Endothelial cell (in vitro differentiated cells): Measurements from ENCODE around the gene RABGEF1. TPM values are rescaled to one million over a fixed set of nuclear protein-coding genes. Genes with fewer than 3 reads are reported as not detected.
"Not testable (repeated sequence)": the region's sequence is repeated elsewhere in the genome, so short reads cannot be mapped to it uniquely, and the experiment has no call there.

Experiments
- DNase-seq: peaks from one replicate; pipeline ENCODE4 v3.0.0; 2021; ENCODE audit warnings: low spot score
- H3K27ac Mint-ChIP-seq: one replicate; pipeline ENCODE4 v1.8.0; 2021; ENCODE audit warnings: mixed read lengths, inconsistent platforms; ENCODE audit not compliant: unreplicated experiment
- H3K27me3 Mint-ChIP-seq: one replicate; pipeline ENCODE4 v1.8.0; 2021; ENCODE audit warnings: mild to moderate bottlenecking, moderate library complexity, mixed read lengths, inconsistent platforms; ENCODE audit not compliant: unreplicated experiment
- H3K36me3 Mint-ChIP-seq: one replicate; pipeline ENCODE4 v1.8.0; 2021; ENCODE audit warnings: mild to moderate bottlenecking, low read depth, mixed read lengths, inconsistent platforms; ENCODE audit not compliant: unreplicated experiment
- H3K4me1 Mint-ChIP-seq: one replicate; pipeline ENCODE4 v1.8.0; 2021; ENCODE audit warnings: mild to moderate bottlenecking, mixed read lengths, inconsistent platforms; ENCODE audit not compliant: unreplicated experiment
- H3K4me3 Mint-ChIP-seq: one replicate; pipeline ENCODE4 v1.8.0; 2021; ENCODE audit warnings: mild to moderate bottlenecking, mixed read lengths, inconsistent platforms; ENCODE audit not compliant: unreplicated experiment
- H3K9me3 Mint-ChIP-seq: one replicate; pipeline ENCODE4 v1.8.0; 2021; ENCODE audit warnings: mixed read lengths, inconsistent platforms; ENCODE audit not compliant: unreplicated experiment
- CTCF ChIP-seq: fragments of 200-600 bp; sonication (generic); IDR thresholded peaks from one replicate; pipeline ENCODE4 v1.5.0; 2021; ENCODE audit warnings: antibody characterized with exemption; ENCODE audit not compliant: unreplicated experiment
- long read RNA-seq: library from polyadenylated mRNA; unstranded; transcript quantifications from one replicate; pipeline ENCODE4 v2.0.0, GENCODE V29; 2020; ENCODE audit not compliant: unreplicated experiment
- total RNA-seq: library from RNA; stranded (reverse); fragmentation: NEBNext Ultra II Directional; extraction: Animal tissue kit (Norgen Biotek cat#: 25700); gene quantifications from one replicate; pipeline ENCODE4 v1.2.1, GENCODE V29; 2021; ENCODE audit not compliant: unreplicated experiment

Gene RABGEF1
- 19.2 TPM for total RNA-seq
- long read RNA-seq, partial matches to known transcripts = 0 of 9 reads
- long read RNA-seq, other reads (novel, unspliced or antisense) = 7 of 9 reads

GRCh38 chr7:66740302-66740979 lies at the start of gene RABGEF1:
Gene RABGEF1 (plus strand): TSS chr7:66740733. CDS start chr7:66771900, 31,167 bp downstream.
- Mint-ChIP-seq H3K27me3 (peaks cover 13% of the 10 kb centered on the region), H3K4me1 (peaks cover 7% of the 10 kb centered on the region), H3K4me3 (peak within 1 kb of the TSS; percentile 94), H3K36me3 (peaks cover 14% of the 10 kb centered on the region), H3K9me3 (peaks cover 6% of the 10 kb centered on the region), H3K27ac (peak within 1 kb of the TSS; percentile 92)
- peak; percentile 96 for DNase-seq
- TF ChIP-seq CTCF = no peak

GRCh38 chr7:66693331-66693730 lies 47.2 kb upstream of the RABGEF1 start:
- Mint-ChIP-seq H3K4me3 (no peak overlapping the region), H3K36me3 (peaks cover 11% of the 10 kb centered on the region), H3K9me3 (no peaks in the 10 kb centered on the region), H3K27me3 (peaks cover 4% of the 10 kb centered on the region), H3K4me1 (no peaks in the 10 kb centered on the region), H3K27ac (no peak overlapping the region)
- no peak for TF ChIP-seq CTCF
- no peak for DNase-seq

GRCh38 chr7:66694286-66694685 lies 46.2 kb upstream of the RABGEF1 start:
- H3K27me3 Mint-ChIP-seq = peaks cover 4% of the 10 kb centered on the region
- DNase-seq = no peak
- H3K4me1 Mint-ChIP-seq = no peaks in the 10 kb centered on the region
- H3K9me3 Mint-ChIP-seq = no peaks in the 10 kb centered on the region
- H3K4me3 Mint-ChIP-seq = peak overlapping the region; percentile 45
- no peak overlapping the region for H3K27ac Mint-ChIP-seq
- no peak for TF ChIP-seq CTCF
- H3K36me3 Mint-ChIP-seq = peaks cover 11% of the 10 kb centered on the region

GRCh38 chr7:66695417-66695816 lies 45.1 kb upstream of the RABGEF1 start:
- H3K27me3 Mint-ChIP-seq, H3K27ac Mint-ChIP-seq, H3K4me3 Mint-ChIP-seq, DNase-seq, H3K4me1 Mint-ChIP-seq, H3K9me3 Mint-ChIP-seq: not testable (repeated sequence)
- peaks cover 11% of the 10 kb centered on the region for H3K36me3 Mint-ChIP-seq

- not testable (repeated sequence) for H3K4me3 Mint-ChIP-seq, H3K4me1 Mint-ChIP-seq, H3K27ac Mint-ChIP-seq, H3K9me3 Mint-ChIP-seq, H3K27me3 Mint-ChIP-seq, DNase-seq
- H3K36me3 Mint-ChIP-seq = peaks cover 11% of the 10 kb centered on the region
Measured at GRCh38 chr7:66696134-66696533, 44.4 kb upstream of the RABGEF1 start.

- no peaks in the 10 kb centered on the region for H3K4me1 Mint-ChIP-seq
- no peak overlapping the region for H3K4me3 Mint-ChIP-seq
- no peak for TF ChIP-seq CTCF
- no peaks in the 10 kb centered on the region for H3K9me3 Mint-ChIP-seq
- DNase-seq = no peak
- peaks cover 11% of the 10 kb centered on the region for H3K36me3 Mint-ChIP-seq
- H3K27ac Mint-ChIP-seq = peak overlapping the region; percentile 13
- H3K27me3 Mint-ChIP-seq = peaks cover 9% of the 10 kb centered on the region
Measured at GRCh38 chr7:66696774-66697191, 43.8 kb upstream of the RABGEF1 start.
